Right lobe of liver (tissue), 4 donors: ENCODE results near the gene GABBR1.

Source experiments
- POLR2A ChIP-seq: fragments of 450-650 bp; IDR thresholded peaks from one replicate; pipeline ENCODE4 v1.6.1; 2017; ENCODE audit warnings: antibody characterized with exemption, mild to moderate bottlenecking
- TF ChIP-seq, protein P1 (sequence below), 4 donors: fragments of 200-600 bp in 3 of 4; fragments of 450-650 bp in 1 of 4; IDR thresholded peaks; one replicate each; pipeline versions ENCODE4 v1.5.1 to v1.8.0; 2016 to 2022; ENCODE audit warnings: antibody characterized with exemption in 4 of 4, mild to moderate bottlenecking in 2 of 4
- donor health status: DM: no; HTN: no; CAD: no.
- donor health status: DM: no; HTN: no; CAD: no.
- donor health status: DM: no; HTN: yes; CAD: no.

DNA sequence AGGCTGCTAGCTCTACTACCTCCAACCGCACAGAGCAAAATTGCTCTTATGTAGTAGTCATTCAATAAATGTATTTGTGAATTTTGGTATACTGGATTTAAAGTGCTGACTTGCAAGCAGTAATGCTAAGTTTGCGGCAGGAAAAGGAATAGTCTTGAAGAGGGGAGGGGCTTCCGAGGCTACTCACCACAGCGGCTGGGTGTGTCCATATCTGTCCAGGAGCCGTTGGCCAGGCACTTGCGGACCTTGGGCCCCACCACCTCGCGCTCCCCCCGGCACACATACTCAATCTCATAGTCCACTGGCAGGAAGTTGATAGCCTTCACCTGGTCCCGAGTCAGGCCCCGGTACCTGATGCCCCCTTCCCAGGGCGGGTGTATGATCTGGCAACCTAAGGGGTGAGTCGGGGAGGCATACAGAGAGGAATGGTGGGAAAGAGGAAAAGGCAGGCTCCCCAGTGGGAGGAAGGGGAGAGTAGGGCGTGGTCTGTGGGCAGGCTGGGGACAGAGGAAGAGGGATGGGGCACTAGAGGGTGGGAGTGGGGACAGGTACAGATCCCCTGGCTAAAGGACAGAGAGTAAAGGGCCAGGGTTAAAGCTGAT, 1.7 kb downstream of the GABBR1 start:
- TF ChIP-seq, protein P1, sequence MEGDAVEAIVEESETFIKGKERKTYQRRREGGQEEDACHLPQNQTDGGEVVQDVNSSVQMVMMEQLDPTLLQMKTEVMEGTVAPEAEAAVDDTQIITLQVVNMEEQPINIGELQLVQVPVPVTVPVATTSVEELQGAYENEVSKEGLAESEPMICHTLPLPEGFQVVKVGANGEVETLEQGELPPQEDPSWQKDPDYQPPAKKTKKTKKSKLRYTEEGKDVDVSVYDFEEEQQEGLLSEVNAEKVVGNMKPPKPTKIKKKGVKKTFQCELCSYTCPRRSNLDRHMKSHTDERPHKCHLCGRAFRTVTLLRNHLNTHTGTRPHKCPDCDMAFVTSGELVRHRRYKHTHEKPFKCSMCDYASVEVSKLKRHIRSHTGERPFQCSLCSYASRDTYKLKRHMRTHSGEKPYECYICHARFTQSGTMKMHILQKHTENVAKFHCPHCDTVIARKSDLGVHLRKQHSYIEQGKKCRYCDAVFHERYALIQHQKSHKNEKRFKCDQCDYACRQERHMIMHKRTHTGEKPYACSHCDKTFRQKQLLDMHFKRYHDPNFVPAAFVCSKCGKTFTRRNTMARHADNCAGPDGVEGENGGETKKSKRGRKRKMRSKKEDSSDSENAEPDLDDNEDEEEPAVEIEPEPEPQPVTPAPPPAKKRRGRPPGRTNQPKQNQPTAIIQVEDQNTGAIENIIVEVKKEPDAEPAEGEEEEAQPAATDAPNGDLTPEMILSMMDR (IDR thresholded peaks at IDR 0.05) = no peak
- TF ChIP-seq POLR2A = no peak
